Gastroesophageal sphincter (tissue), 4 donors: ENCODE data around the gene MEIS3. TPM values are rescaled to one million over a fixed set of nuclear protein-coding genes. Genes with fewer than 3 reads are reported as not detected.
"Not testable (repeated sequence)": the region's sequence is repeated elsewhere in the genome, so short reads cannot be mapped to it uniquely, and the experiment has no call there.

Source experiments
- ATAC-seq: fragments of 150-250 bp; one replicate; pipeline ENCODE4 v1.9.1; 2016; ENCODE audit warnings: mild to moderate bottlenecking, moderate library complexity
- H3K27ac ChIP-seq, 4 donors: fragments of 200-600 bp; sonication (generic) in 3 of 4; 1 replicate in 3 of 4; 2 replicates in 1 of 4; pipeline ENCODE4 v1.5.1; 2016 to 2019
- H3K27me3 ChIP-seq: fragments of 200-600 bp; sonication (generic); one replicate; pipeline ENCODE4 v1.5.1; 2019
- H3K36me3 ChIP-seq, 2 donors: fragments of 200-600 bp; sonication (generic); one replicate each; pipeline ENCODE4 v1.5.1; 2019; ENCODE audit warnings: control low read depth in 1 of 2
- H3K4me1 ChIP-seq, 3 donors: fragments of 200-600 bp; sonication (generic); 1 replicate in 2 of 3; 2 replicates in 1 of 3; pipeline ENCODE4 v1.5.1; 2016 to 2019; ENCODE audit warnings: control low read depth in 2 of 3
- H3K4me3 ChIP-seq, 2 donors: fragments of 200-600 bp; sonication (generic); one replicate each; pipeline ENCODE4 v1.5.1; 2019; ENCODE audit warnings: mild to moderate bottlenecking in 1 of 2, moderate library complexity in 1 of 2
- H3K9me3 ChIP-seq, 3 donors: fragments of 200-600 bp; sonication (generic); one replicate each; pipeline ENCODE4 v1.5.1; 2017 to 2019; ENCODE audit warnings: control low read depth in 2 of 3
- CTCF ChIP-seq, 4 experiments: fragments of 200-600 bp in 2 of 4; fragments of 450-650 bp in 2 of 4; sonication (generic) in 1 of 4; IDR thresholded peaks; one replicate each; pipeline ENCODE4 v1.5.1; 2017 to 2019; ENCODE audit warnings: antibody characterized with exemption in 4 of 4, mild to moderate bottlenecking in 2 of 4, moderate library complexity in 2 of 4
- EP300 ChIP-seq: sonication (generic); formaldehyde crosslinking; IDR thresholded peaks from one replicate; pipeline ENCODE4 v1.6.1; 2017; ENCODE audit warnings: antibody characterized with exemption, mild to moderate bottlenecking
- POLR2A ChIP-seq, 2 donors: fragments of 450-650 bp; IDR thresholded peaks; one replicate each; pipeline ENCODE4 v1.6.1; 2017; ENCODE audit warnings: antibody characterized with exemption in 2 of 2, mild to moderate bottlenecking in 2 of 2, moderate library complexity in 1 of 2
- POLR2AphosphoS5 ChIP-seq: sonication (generic); formaldehyde crosslinking; IDR thresholded peaks from one replicate; pipeline ENCODE4 v1.6.1; 2017; ENCODE audit warnings: antibody characterized with exemption
- WGBS, 2 donors: methylation state at CpG; one replicate each; pipeline ENCODE4 v1.1.5; 2018; ENCODE audit warnings: low coverage in 1 of 2; 5-methylcytosine and 5-hydroxymethylcytosine counted together
- total RNA-seq, 4 donors: library from RNA; depleted of rRNA; stranded (reverse); fragments of >200 nt; gene quantifications; one replicate each; pipeline ENCODE4 v1.1.0, GENCODE V29; 2016

MEIS3 gene
- total RNA-seq, 4 donors from 2014 or later, result 23.5 to 37.2 (median 30.3) TPM

- TF ChIP-seq CTCF (IDR thresholded peaks at IDR 0.05) (peak in 3 of 4 experiments; percentile 69 to 86 (median 71)), POLR2A (IDR thresholded peaks at IDR 0.05) (no peak)
- no peak overlapping the region for H3K27ac ChIP-seq
- WGBS, 2 donors, result 9 to 16% methylated on average over 5 to 10 of the region's 15 CpGs
- H3K27me3 ChIP-seq, result peaks cover 12% of the 10 kb centered on the region
- no peak overlapping the region for H3K4me3 ChIP-seq
- no peaks in the 10 kb centered on the region for H3K9me3 ChIP-seq
- H3K4me1 ChIP-seq, result no peaks in the 10 kb centered on the region
- ATAC-seq, result peak; percentile 46
- no peaks in the 10 kb centered on the region for H3K36me3 ChIP-seq
Observed at GRCh38 chr19:47391510-47392223, 27.7 kb downstream of the MEIS3 start.

GRCh38 chr19:47390533-47391488, 28.5 kb downstream of the MEIS3 start:
- no peak for ATAC-seq
- no peak for TF ChIP-seq EP300
- no peak for TF ChIP-seq POLR2A (IDR thresholded peaks at IDR 0.05)
- TF ChIP-seq POLR2AphosphoS5, result no peak
- TF ChIP-seq CTCF (IDR thresholded peaks at IDR 0.05), result no peak
- no peaks in the 10 kb centered on the region for H3K36me3 ChIP-seq

GRCh38 chr19:47389150-47389556, 30.2 kb downstream of the MEIS3 start:
- H3K4me1 ChIP-seq, result no peaks in the 10 kb centered on the region
- no peaks in the 10 kb centered on the region for H3K36me3 ChIP-seq
- TF ChIP-seq POLR2AphosphoS5 (no peak), CTCF (IDR thresholded peaks at IDR 0.05) (no peak), EP300 (no peak), POLR2A (IDR thresholded peaks at IDR 0.05) (no peak)
- peak; percentile 48 for ATAC-seq
- no peaks in the 10 kb centered on the region for H3K9me3 ChIP-seq
- WGBS, 2 donors, result 42 to 73% methylated on average over 3 to 8 of the region's 9 CpGs
- peaks cover 12% of the 10 kb centered on the region for H3K27me3 ChIP-seq
- H3K4me3 ChIP-seq, result no peak overlapping the region
- H3K27ac ChIP-seq, result no peak overlapping the region

More at GRCh38 chr19:47390533-47391488, 28.5 kb downstream of the MEIS3 start:
- 74 to 77% methylated on average over 5 to 15 of the region's 20 CpGs for WGBS, 2 donors
- peaks cover 12% of the 10 kb centered on the region for H3K27me3 ChIP-seq
- no peaks in the 10 kb centered on the region for H3K4me1 ChIP-seq
- H3K4me3 ChIP-seq, result no peak overlapping the region
- no peaks in the 10 kb centered on the region for H3K9me3 ChIP-seq
- no peak overlapping the region for H3K27ac ChIP-seq

- H3K4me1 ChIP-seq, H3K36me3 ChIP-seq, H3K27ac ChIP-seq, ATAC-seq, H3K9me3 ChIP-seq, H3K4me3 ChIP-seq: not testable (repeated sequence)
- 73 to 88% methylated on average over 4 to 5 of the region's 5 CpGs for WGBS, 2 donors
- peaks cover 12% of the 10 kb centered on the region for H3K27me3 ChIP-seq
Observed at GRCh38 chr19:47388721-47389120, 30.6 kb downstream of the MEIS3 start.

DNA sequence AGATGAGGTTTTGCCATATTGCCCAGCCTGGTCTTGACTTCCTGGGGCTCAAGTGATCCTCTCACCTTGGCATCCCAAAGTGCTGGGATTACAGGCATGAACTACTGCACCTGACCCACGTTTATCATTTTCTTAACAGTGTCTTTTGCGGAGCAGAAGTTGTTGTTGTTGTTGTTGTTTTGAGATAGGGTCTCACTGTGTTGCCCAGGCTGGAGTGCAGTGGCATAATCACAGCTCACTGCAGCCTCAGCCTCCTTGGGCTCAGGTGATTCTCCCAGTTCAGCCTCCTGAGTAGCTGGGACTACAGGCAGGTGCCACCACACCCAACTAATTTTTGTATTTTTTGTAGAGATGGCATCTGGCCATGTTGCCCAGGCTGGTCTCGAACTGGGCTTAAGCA, 31.7 kb downstream of the MEIS3 start:
- not testable (repeated sequence) for H3K4me3 ChIP-seq, ATAC-seq, H3K36me3 ChIP-seq, H3K9me3 ChIP-seq, H3K27me3 ChIP-seq, H3K27ac ChIP-seq, H3K4me1 ChIP-seq
- 76 to 82% methylated on average over 3 of the region's 3 CpGs for WGBS, 2 donors

DNA sequence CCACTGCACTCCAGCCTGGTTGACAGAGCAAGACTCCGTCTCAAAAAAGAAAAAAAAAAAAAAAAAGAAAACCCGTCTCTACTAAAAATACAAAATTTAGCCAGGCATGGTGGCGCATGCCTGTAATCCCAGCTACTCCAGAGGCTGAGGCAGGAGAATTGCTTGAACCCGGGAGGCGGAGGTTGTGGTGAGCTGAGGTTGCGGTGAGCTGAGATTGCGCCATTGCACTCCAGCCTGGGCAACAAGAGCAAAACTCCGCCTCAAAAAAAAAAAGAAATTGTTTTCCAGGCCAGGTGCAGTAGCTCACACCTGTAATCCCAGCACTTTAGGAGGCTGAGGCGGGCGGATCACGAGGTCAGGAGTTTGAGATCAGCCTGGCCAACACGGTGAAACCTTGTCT, 32.7 kb downstream of the MEIS3 start:
- H3K27ac ChIP-seq, H3K9me3 ChIP-seq, H3K4me3 ChIP-seq, H3K27me3 ChIP-seq, H3K4me1 ChIP-seq, ATAC-seq: not testable (repeated sequence)
- 77 to 91% methylated on average over 3 to 8 of the region's 12 CpGs for WGBS, 2 donors
- peaks cover 0 to 10% of the 10 kb centered on the region in 2 donors for H3K36me3 ChIP-seq

GRCh38 chr19:47384533-47384932, 34.8 kb downstream of the MEIS3 start:
- ATAC-seq, H3K9me3 ChIP-seq, H3K27ac ChIP-seq, H3K27me3 ChIP-seq, H3K4me3 ChIP-seq, H3K4me1 ChIP-seq: not testable (repeated sequence)
- WGBS, 2 donors, result 75% methylated on average over 4 of the region's 4 CpGs; no CpG with 5 or more reads in 1 of the 2 donors
- peaks cover 0 to 31% of the 10 kb centered on the region in 2 donors for H3K36me3 ChIP-seq

DNA sequence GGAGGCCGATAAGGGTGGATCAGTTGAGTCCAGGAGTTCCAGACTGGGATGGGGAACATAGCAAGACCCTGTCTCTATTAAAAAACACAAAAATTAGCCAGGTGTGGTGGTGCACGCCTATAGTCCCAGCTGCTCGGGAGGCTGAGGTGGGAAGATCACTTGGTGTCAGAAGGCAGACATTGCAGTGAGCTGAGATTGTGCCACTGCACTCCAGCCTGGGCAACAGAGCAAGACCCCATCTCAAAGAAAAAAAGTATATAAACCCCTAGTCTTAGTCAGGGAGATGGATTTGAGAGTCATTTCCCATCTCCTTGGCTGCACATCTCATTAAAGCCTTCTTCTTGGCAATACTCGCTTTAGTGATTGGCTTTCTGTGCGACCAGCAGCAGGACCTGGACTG, 35.4 kb downstream of the MEIS3 start:
- H3K27me3 ChIP-seq, H3K4me3 ChIP-seq, ATAC-seq, H3K9me3 ChIP-seq, H3K4me1 ChIP-seq, H3K27ac ChIP-seq: not testable (repeated sequence)
- 65 to 84% methylated on average over 4 to 5 of the region's 5 CpGs for WGBS, 2 donors
- peaks cover 0 to 37% of the 10 kb centered on the region in 2 donors for H3K36me3 ChIP-seq
